Heart left ventricle (tissue), 13 donors: ENCODE results near the gene PFN1.

Source experiments
- CTCF ChIP-seq, 12 donors: fragments of 200-600 bp; sonication (generic) in 4 of 12; IDR thresholded peaks; one replicate each; pipeline versions ENCODE4 v1.5.0 to v1.8.0; 2018 to 2022; ENCODE audit warnings: antibody characterized with exemption in 12 of 12, mild to moderate bottlenecking in 5 of 12
- POLR2A ChIP-seq, 2 donors: fragments of 450-650 bp; IDR thresholded peaks; one replicate each; pipeline ENCODE4 v1.6.1; 2017; ENCODE audit warnings: antibody characterized with exemption in 2 of 2, mild to moderate bottlenecking in 2 of 2, moderate library complexity in 2 of 2
- donor health status: ischemic (EF 13 %, LVEDD 7.1; RV severe dilation, severe dysfunction).
- donor health status: DM: no; HTN: yes; CAD: no.
- donor health status: DM: no; HTN: no; CAD: no.
- donor health status: ischemic (EF 25% LVEDD 6.9; RV normal size, moderate dysfunction).
- donor health status: ischemic (EF 25% LVEDD 5.7; RV mildly dilated, moderate dysfunction).
- donor health status: ischemic (EF 35%, LVEDD 5.7; RV mildly dilated, moderate dysfunction).
- donor health status: nonischemic (EF 11% LVEDD 7.7; RV severe dilation, severe dysfunction).
- donor health status: DM: yes; HTN: yes; CAD: no.
- donor health status: PGD.
- donor health status: ischemic (EF 29% LVEDD 5.4; RV normal size, mild dysfunction).
- donor health status: nonischemic (EF 23%, LVEDD 6.1; RV moderate dilation, normal function).

DNA sequence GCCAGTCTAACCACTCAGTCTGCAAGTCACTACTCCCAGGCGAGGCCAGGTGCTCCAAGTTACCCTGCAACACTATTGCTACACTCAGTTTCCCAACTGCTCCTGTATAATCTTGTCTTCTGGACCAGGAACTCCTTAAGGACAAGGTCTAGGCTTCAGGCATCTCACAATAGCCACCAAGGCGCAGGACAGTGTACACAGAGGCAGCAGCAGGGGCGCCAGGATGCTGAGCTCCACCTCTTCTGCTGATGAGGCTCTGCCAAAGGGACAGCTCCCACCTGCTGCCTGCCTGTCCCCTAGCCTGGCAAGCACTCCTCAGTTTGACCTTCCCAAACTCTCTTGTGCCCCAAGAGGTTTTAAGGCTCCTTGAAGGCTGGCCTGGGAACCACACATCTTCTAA is 11.9 kb downstream of the PFN1 start:
- TF ChIP-seq CTCF (IDR thresholded peaks at IDR 0.05), result no peak
- TF ChIP-seq POLR2A (IDR thresholded peaks at IDR 0.05), result no peak
